Measurements from ENCODE around the gene OPN4.

DNA sequence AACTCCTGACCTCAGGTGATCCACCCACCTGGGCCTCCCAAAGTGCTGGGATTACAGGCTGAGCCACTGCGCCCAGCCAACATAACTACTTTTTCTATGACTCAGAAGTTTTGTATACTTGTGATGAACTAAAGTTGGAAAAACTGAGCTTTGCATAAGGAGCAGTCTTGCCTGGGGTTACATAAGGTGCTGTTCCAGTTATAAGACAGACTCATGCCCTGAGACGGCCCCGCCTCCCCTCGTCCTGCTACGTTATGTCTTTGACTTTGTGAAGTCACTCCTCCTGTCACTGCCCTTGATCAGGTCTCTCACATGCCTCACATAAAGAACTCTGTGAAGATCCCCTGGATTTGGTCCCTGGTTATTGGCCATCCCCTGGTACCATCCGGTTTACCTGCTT lies 40.4 kb upstream of the OPN4 start:
- TF ChIP-seq CTCF (conservative IDR thresholded peaks at IDR 0.05; ENCODE audit: low read depth, low read length) = no peak
- TF ChIP-seq EZH2 (IDR thresholded peaks at IDR 0.05; ENCODE audit: low read length, unreplicated experiment) = no peak
- TF ChIP-seq EZH2phosphoT487 (IDR thresholded peaks at IDR 0.05; ENCODE audit: borderline replicate concordance, low read length) = no peak

Data from PC-3 (cell line).